HG02759 (cell line): ENCODE measurements around the gene DLX3.
"Not testable (repeated sequence)": the region's sequence is repeated elsewhere in the genome, so short reads cannot be mapped to it uniquely, and the experiment has no call there.

Source experiments
- ATAC-seq: cut with Tn5 transposase; IDR thresholded peaks from one replicate; pipeline ENCODE4 v1.9.1; 2021; ENCODE audit warnings: mild to moderate bottlenecking, moderate library complexity; ENCODE audit not compliant: unreplicated experiment

DLX3 gene

GRCh38 chr17:49995055-49995738 is at the start of gene DLX3:
Gene DLX3, minus strand, starts transcription at chr17:49995224. Its CDS starts 226 bp downstream, at chr17:49994998.
- ATAC-seq, result no peak

GRCh38 chr17:50044483-50044882 is 49.5 kb upstream of the DLX3 start:
- ATAC-seq, result no peak

- ATAC-seq, result no peak
These were observed 48.5 kb upstream of the DLX3 start for GRCh38 chr17:50043290-50044148.

- no peak for ATAC-seq
These were observed 47.2 kb upstream of the DLX3 start for GRCh38 chr17:50042211-50042610.

- not testable (repeated sequence) for ATAC-seq
These were observed 45.5 kb upstream of the DLX3 start for GRCh38 chr17:50040496-50040895.

GRCh38 chr17:50039058-50039457 is 44.0 kb upstream of the DLX3 start:
- ATAC-seq, result no peak

- no peak for ATAC-seq
These were observed 42.5 kb upstream of the DLX3 start for GRCh38 chr17:50037321-50038107.

GRCh38 chr17:50036455-50037261 is 41.6 kb upstream of the DLX3 start:
- ATAC-seq, result no peak

- ATAC-seq, result no peak
These were observed 40.9 kb upstream of the DLX3 start for GRCh38 chr17:50035945-50036344.

GRCh38 chr17:50035421-50035879 is 40.4 kb upstream of the DLX3 start:
- ATAC-seq, result no peak

- no peak for ATAC-seq
These were observed 39.7 kb upstream of the DLX3 start for GRCh38 chr17:50034498-50035364.

GRCh38 chr17:50033316-50033715 is 38.3 kb upstream of the DLX3 start:
- ATAC-seq, result no peak

GRCh38 chr17:50029185-50029584 is 34.2 kb upstream of the DLX3 start:
- ATAC-seq, result no peak

GRCh38 chr17:50028736-50029120 is 33.7 kb upstream of the DLX3 start:
- ATAC-seq, result no peak

GRCh38 chr17:50027881-50028735 is 33.1 kb upstream of the DLX3 start:
- no peak for ATAC-seq

- ATAC-seq, result no peak
These were observed 32.3 kb upstream of the DLX3 start for GRCh38 chr17:50027172-50027880.

- no peak for ATAC-seq
These were observed 31.8 kb upstream of the DLX3 start for GRCh38 chr17:50026837-50027171.

- no peak for ATAC-seq
These were observed 31.1 kb upstream of the DLX3 start for GRCh38 chr17:50026046-50026675.
